GM23338 (cell line): ENCODE data around the gene SEC23A.

Experiments
- CREB1 ChIP-seq: fragments of 250-450 bp; sonication (Bioruptor Pico); IDR thresholded peaks from 2 replicates; pipeline ENCODE4 v1.5.0; 2020; ENCODE audit warnings: low read depth, mild to moderate bottlenecking, moderate library complexity
- CTCF ChIP-seq, 2 experiments: fragments of 200-600 bp in 1 of 2; sonication (generic) in 1 of 2; conservative IDR thresholded peaks; 2 replicates each; pipeline versions ENCODE4 v1.5.1 to v1.6.1; 2016 to 2017; ENCODE audit warnings: antibody characterized with exemption in 2 of 2, low read depth in 2 of 2, mild to moderate bottlenecking in 2 of 2, moderate library complexity in 1 of 2
- EZH2 ChIP-seq: fragments of 200-600 bp; sonication (generic); IDR thresholded peaks from one replicate; pipeline ENCODE4 v1.8.0; 2017; ENCODE audit warnings: antibody characterized with exemption, mild to moderate bottlenecking, low read depth; ENCODE audit not compliant: unreplicated experiment
- EZH2phosphoT487 ChIP-seq: fragments of 200-600 bp; sonication (generic); IDR thresholded peaks from one replicate; pipeline ENCODE4 v1.8.1; 2018; ENCODE audit warnings: antibody characterized with exemption; ENCODE audit not compliant: unreplicated experiment
- JUNB ChIP-seq: IDR thresholded peaks from one replicate; pipeline ENCODE4 v1.6.1; 2016; ENCODE audit warnings: antibody characterized with exemption; ENCODE audit not compliant: unreplicated experiment
- POLR2AphosphoS5 ChIP-seq: IDR thresholded peaks from 2 replicates; pipeline ENCODE4 v1.6.1; 2016; ENCODE audit warnings: antibody characterized with exemption, low read depth
- REST ChIP-seq: IDR thresholded peaks from one replicate; pipeline ENCODE4 v1.6.1; 2018; ENCODE audit warnings: antibody characterized with exemption; ENCODE audit not compliant: unreplicated experiment

- TF ChIP-seq CTCF (conservative IDR thresholded peaks at IDR 0.05; ENCODE audit: low read depth in 2 of 2) (no peak), EZH2 (no peak), REST (no peak), JUNB (no peak), EZH2phosphoT487 (no peak), POLR2AphosphoS5 (no peak), CREB1 (CRISPR knock-in tag) (no peak)
These were observed 35.4 kb upstream of the SEC23A start for GRCh38 chr14:39138440-39138839.
